ENCODE results near the gene SLC6A7.

Gene SLC6A7

DNA sequence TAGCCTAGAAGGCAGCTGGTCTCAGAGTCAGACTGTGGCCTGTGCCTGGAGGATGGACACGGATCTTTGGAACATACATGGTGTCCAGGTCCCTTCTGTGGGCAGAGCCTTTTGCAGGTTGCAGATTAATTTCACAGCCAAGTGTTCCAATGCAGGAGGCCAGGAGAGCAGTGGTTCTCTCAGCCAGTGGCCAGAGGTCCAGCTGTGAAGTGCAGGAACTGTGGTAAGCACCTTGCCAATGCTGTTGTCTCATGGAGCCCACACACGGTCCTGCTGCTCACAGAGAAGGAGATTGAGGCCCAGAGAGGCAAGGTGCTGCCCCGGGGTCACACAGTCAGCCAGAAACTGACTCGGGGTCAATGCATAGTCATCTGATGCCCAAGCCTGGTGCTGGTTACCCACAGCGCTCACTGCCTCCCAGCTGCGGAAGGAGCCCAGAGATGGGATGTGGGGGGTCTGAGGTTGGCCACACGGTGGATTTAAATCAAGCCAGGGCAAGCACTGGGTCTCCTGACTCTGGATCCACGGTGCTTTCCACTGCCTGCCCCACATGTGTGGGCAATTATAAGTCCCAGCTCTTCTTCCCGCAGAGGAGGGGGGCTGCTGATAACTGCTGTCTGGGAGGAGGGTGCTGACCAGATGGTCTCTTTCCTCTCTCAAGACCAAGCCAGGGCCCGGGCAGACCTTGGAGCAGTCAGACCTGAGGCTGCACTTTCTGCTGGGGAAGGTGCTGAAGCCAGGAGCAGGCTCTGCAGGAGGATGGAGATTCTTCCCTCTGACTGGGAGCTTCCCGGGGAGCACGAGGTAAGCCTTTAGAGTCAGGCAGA lies 37.0 kb upstream of the SLC6A7 start:
- Mint-ChIP-seq H3K4me3 (no peak overlapping the region), H3K27me3 (ENCODE audit: low read depth) (peaks cover 29% of the 10 kb centered on the region), H3K9me3 (no peaks in the 10 kb centered on the region), H3K36me3 (ENCODE audit: low read depth) (peaks cover 7% of the 10 kb centered on the region), H3K4me1 (ENCODE audit: low read depth) (peaks cover 38% of the 10 kb centered on the region), H3K27ac (no peak overlapping the region)

GRCh38 chr5:150153483-150153882 lies 36.4 kb upstream of the SLC6A7 start:
- Mint-ChIP-seq H3K36me3 (ENCODE audit: low read depth) (peaks cover 7% of the 10 kb centered on the region), H3K27ac (no peak overlapping the region), H3K4me1 (ENCODE audit: low read depth) (peaks cover 35% of the 10 kb centered on the region), H3K4me3 (no peak overlapping the region), H3K9me3 (no peaks in the 10 kb centered on the region), H3K27me3 (ENCODE audit: low read depth) (peaks cover 30% of the 10 kb centered on the region)

DNA sequence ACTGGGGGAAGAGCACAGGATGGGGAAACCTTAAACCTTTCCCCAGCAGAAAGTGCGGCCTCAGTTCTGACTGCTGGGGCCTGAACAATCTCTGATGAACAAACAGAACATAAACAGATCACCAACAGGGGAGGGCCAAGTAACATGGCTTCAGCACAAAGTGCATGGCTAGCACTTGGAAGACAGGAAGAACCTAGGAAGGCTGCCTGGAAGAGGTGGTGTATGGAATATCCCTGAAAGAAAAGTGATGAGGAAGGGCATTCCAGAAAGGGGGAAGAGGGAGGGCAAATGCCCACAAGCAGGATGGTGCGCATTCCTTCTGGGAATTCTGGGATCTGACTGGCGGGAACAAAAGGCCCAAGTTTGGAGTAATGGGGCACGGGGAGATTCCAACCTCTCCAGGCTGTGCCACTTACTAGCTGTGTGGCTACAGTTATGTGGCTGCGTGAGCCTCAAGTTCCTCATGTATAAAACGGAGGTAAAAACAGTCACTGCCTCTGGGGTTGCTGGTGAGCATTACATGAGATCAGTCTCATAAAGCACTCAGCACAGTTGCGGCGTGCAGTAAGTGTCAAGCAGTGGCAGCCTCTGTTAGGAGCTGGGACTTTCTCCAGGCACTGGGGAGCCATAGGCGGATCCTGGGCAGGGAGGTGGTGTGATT lies 35.8 kb upstream of the SLC6A7 start:
- peaks cover 30% of the 10 kb centered on the region for H3K27me3 Mint-ChIP-seq (ENCODE audit: low read depth)
- peaks cover 29% of the 10 kb centered on the region for H3K4me1 Mint-ChIP-seq (ENCODE audit: low read depth)
- H3K4me3 Mint-ChIP-seq: peak overlapping the region; percentile 83
- H3K9me3 Mint-ChIP-seq: no peaks in the 10 kb centered on the region
- H3K36me3 Mint-ChIP-seq (ENCODE audit: low read depth): peaks cover 4% of the 10 kb centered on the region
- peak overlapping the region; percentile 73 for H3K27ac Mint-ChIP-seq

GRCh38 chr5:150154618-150155128 lies 35.2 kb upstream of the SLC6A7 start:
- Mint-ChIP-seq H3K4me1 (ENCODE audit: low read depth) (peaks cover 23% of the 10 kb centered on the region), H3K27me3 (ENCODE audit: low read depth) (peaks cover 30% of the 10 kb centered on the region), H3K36me3 (ENCODE audit: low read depth) (peaks cover 4% of the 10 kb centered on the region), H3K9me3 (no peaks in the 10 kb centered on the region), H3K4me3 (peak overlapping the region; percentile 83), H3K27ac (peak overlapping the region; percentile 73)

- Mint-ChIP-seq H3K4me1 (ENCODE audit: low read depth) (peaks cover 20% of the 10 kb centered on the region), H3K36me3 (ENCODE audit: low read depth) (peaks cover 4% of the 10 kb centered on the region), H3K27me3 (ENCODE audit: low read depth) (peaks cover 30% of the 10 kb centered on the region), H3K9me3 (no peaks in the 10 kb centered on the region), H3K4me3 (peak within 1 kb of the TSS; percentile 77), H3K27ac (peak within 1 kb of the TSS; percentile 67)
These were observed 34.4 kb upstream of the SLC6A7 start, which contains the start of gene PDGFRB for GRCh38 chr5:150155258-150156026. Gene PDGFRB (minus strand): TSS chr5:150155845. CDS start chr5:150137047, 18,798 bp downstream.

- H3K36me3 Mint-ChIP-seq (ENCODE audit: low read depth): peaks cover 4% of the 10 kb centered on the region
- H3K27ac Mint-ChIP-seq: peak overlapping the region; percentile 67
- peaks cover 16% of the 10 kb centered on the region for H3K4me1 Mint-ChIP-seq (ENCODE audit: low read depth)
- H3K9me3 Mint-ChIP-seq: no peaks in the 10 kb centered on the region
- peaks cover 30% of the 10 kb centered on the region for H3K27me3 Mint-ChIP-seq (ENCODE audit: low read depth)
- peak overlapping the region; percentile 77 for H3K4me3 Mint-ChIP-seq
These were observed 33.9 kb upstream of the SLC6A7 start for GRCh38 chr5:150156027-150156368.

DNA sequence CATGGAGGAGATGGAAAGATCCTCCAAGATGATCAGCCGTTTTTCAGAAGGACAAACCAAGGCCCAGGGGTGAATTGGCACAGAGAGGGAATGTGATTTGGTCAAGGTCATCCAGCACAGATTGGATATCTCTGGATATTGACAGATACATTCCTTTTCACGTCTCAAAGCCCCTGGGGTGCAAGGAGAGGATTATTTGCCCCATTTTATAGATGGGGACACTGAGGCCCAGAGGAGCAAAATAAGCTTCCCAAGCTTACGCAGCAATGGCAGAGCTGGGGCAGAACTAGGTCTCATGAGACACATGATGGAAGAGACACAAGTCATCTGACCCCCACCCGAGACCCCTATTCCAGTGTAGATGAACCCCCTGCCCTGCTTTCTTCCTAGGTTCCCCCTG lies 33.3 kb upstream of the SLC6A7 start:
- no peak overlapping the region for H3K27ac Mint-ChIP-seq
- H3K36me3 Mint-ChIP-seq (ENCODE audit: low read depth): peaks cover 4% of the 10 kb centered on the region
- H3K4me3 Mint-ChIP-seq: no peak overlapping the region

GRCh38 chr5:150157168-150157567 lies 32.7 kb upstream of the SLC6A7 start:
- no peak overlapping the region for H3K4me3 Mint-ChIP-seq
- peaks cover 30% of the 10 kb centered on the region for H3K27me3 Mint-ChIP-seq (ENCODE audit: low read depth)
- H3K36me3 Mint-ChIP-seq (ENCODE audit: low read depth): peaks cover 4% of the 10 kb centered on the region
- no peak overlapping the region for H3K27ac Mint-ChIP-seq
- H3K4me1 Mint-ChIP-seq (ENCODE audit: low read depth): peaks cover 17% of the 10 kb centered on the region
- no peaks in the 10 kb centered on the region for H3K9me3 Mint-ChIP-seq

More for the DNA sequence above, 33.3 kb upstream of the SLC6A7 start:
- H3K4me1 Mint-ChIP-seq (ENCODE audit: low read depth): peaks cover 16% of the 10 kb centered on the region
- peaks cover 30% of the 10 kb centered on the region for H3K27me3 Mint-ChIP-seq (ENCODE audit: low read depth)
- H3K9me3 Mint-ChIP-seq: no peaks in the 10 kb centered on the region

DNA sequence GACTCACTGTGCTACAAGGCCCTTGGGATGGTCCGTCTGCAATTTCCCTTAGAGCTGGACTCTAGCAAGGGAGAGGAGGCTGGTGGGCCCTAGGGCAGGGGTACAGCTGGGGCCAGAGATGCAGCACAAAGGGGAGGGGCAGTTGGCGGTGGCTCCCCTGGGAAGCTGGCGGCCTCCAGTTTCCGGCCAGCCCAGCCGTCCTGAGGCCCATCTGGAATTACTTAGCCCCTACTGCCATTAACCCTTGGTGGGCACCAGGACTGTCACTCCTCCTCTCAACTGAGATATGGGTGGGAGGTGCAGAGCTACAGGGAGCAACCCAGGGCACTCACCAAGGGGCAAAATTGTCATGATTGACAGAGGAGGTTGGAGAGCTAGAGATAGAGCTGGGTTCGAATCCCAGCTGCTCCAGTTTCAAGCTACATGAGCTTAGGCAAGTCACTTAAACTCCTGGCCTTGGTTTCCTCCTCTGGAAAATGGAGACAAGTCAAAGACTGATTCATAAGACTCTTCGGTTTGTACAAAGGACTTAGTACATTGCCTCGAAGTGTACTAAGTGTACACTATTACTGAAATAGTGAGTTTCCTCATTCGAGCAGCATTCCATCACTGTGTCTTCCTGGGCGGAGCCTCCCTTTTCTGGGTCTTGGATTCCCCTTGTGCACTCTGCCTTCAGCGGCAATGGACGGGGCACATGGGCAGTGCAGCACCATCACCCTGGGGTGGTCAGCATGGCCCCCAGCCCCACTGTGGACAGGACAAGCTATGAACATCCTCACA lies 31.5 kb upstream of the SLC6A7 start:
- no peaks in the 10 kb centered on the region for H3K9me3 Mint-ChIP-seq
- H3K36me3 Mint-ChIP-seq (ENCODE audit: low read depth): peaks cover 4% of the 10 kb centered on the region
- H3K27ac Mint-ChIP-seq: no peak overlapping the region
- H3K4me3 Mint-ChIP-seq: no peak overlapping the region
- H3K4me1 Mint-ChIP-seq (ENCODE audit: low read depth): peaks cover 17% of the 10 kb centered on the region
- H3K27me3 Mint-ChIP-seq (ENCODE audit: low read depth): peaks cover 33% of the 10 kb centered on the region

- Mint-ChIP-seq H3K4me3 (no peak overlapping the region), H3K27me3 (ENCODE audit: low read depth) (peaks cover 35% of the 10 kb centered on the region), H3K36me3 (ENCODE audit: low read depth) (peaks cover 4% of the 10 kb centered on the region), H3K4me1 (ENCODE audit: low read depth) (peaks cover 14% of the 10 kb centered on the region), H3K9me3 (no peaks in the 10 kb centered on the region), H3K27ac (no peak overlapping the region)
These were observed 30.8 kb upstream of the SLC6A7 start for GRCh38 chr5:150159031-150159430.

GRCh38 chr5:150159741-150160179 lies 30.1 kb upstream of the SLC6A7 start:
- H3K36me3 Mint-ChIP-seq (ENCODE audit: low read depth): no peaks in the 10 kb centered on the region
- H3K27ac Mint-ChIP-seq: no peak overlapping the region
- peaks cover 9% of the 10 kb centered on the region for H3K4me1 Mint-ChIP-seq (ENCODE audit: low read depth)
- no peaks in the 10 kb centered on the region for H3K9me3 Mint-ChIP-seq
- no peak overlapping the region for H3K4me3 Mint-ChIP-seq
- H3K27me3 Mint-ChIP-seq (ENCODE audit: low read depth): peaks cover 37% of the 10 kb centered on the region

DNA sequence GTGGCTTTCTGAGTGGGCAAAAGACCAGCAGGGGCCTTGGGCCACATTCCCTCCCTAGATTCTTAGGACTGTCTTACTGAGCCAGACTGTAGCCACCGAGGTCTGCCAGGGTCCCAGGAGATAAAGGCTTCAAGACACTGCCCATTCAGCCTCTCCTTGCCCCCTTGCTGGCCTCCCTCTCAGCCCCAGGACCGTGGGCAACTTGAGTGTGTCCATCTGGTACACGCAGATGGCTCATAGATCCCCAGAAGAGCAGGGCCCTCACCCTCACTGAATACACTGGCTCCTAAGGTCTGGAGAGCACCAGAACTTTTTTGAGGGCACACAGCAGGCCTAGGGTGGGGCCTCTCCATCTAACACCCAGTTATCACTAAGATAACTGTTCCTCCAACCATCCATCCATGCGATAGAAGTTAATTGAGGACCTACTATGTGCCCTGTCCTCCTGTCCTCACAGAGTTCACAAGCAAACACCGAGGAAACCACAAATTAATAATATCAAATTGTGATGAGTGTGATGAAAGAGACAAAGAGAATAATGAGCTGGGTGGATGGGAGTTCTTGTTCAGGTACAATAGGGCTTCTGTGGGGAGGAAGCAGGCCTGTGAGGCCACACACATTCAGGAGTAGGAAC lies 29.3 kb upstream of the SLC6A7 start:
- no peak overlapping the region for H3K27ac Mint-ChIP-seq
- H3K36me3 Mint-ChIP-seq (ENCODE audit: low read depth): no peaks in the 10 kb centered on the region
- peaks cover 45% of the 10 kb centered on the region for H3K27me3 Mint-ChIP-seq (ENCODE audit: low read depth)
- no peak overlapping the region for H3K4me3 Mint-ChIP-seq
- H3K4me1 Mint-ChIP-seq (ENCODE audit: low read depth): peaks cover 7% of the 10 kb centered on the region
- no peaks in the 10 kb centered on the region for H3K9me3 Mint-ChIP-seq

DNA sequence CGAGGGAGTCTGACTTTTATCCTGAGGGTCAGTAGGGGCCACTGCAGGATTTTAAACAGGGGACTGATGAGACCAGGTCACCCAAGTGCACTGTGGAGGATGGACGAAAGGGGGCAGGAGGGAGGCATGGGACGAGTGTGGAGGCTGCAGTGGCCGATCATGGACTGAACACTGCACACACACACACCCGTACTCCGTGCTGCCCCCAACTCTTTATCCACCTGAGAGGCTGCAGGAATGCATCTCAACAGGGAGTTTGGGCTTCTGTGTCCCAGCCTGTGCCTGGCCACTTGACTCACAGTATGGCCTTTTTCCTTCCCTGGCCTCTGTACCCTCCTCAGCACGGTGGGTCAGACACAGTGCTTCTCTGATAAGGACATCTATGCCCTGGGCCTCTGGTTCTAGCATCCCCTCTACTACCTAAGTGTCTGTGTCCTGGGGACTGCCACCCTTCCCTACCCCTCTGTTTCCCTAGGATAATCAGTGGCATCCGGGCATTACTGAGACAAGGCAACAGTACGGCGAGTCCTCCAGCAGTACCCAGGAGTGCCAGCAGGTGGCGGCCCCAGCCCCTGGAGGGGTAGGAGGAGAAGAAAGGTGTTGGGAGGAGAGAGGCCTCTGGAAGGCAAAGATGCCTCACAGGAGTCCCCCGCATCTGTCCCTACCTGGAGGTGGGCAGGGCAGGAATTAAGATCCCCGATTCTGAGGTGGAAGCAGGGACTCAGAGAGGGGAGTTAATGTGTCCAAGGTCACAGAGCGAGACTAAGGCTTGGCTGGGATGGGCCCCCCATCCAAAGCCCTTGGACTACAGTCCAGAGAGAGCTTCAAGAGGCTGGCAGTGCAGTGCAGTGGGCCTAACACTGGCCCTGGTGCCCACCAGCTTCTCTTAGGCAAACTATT lies 28.4 kb upstream of the SLC6A7 start:
- Mint-ChIP-seq H3K27ac (no peak overlapping the region), H3K9me3 (no peaks in the 10 kb centered on the region), H3K4me3 (no peak overlapping the region)

More for the DNA sequence above, 28.4 kb upstream of the SLC6A7 start:
- Mint-ChIP-seq H3K4me1 (ENCODE audit: low read depth) (peaks cover 1% of the 10 kb centered on the region), H3K36me3 (ENCODE audit: low read depth) (no peaks in the 10 kb centered on the region), H3K27me3 (ENCODE audit: low read depth) (peaks cover 44% of the 10 kb centered on the region)

All from T-helper 1 cell treated with Interleukin-12 subunit alpha and Interleukin-12 subunit beta and Interleukin-4 antibody, amounts not matched to agents 30 μg/mL and 1 μg/mL, for 36 hours (primary cell).